HG03045 (cell line): ENCODE measurements around the gene DLGAP4.
"Not testable (repeated sequence)": the region's sequence is repeated elsewhere in the genome, so short reads cannot be mapped to it uniquely, and the experiment has no call there.

Source experiments
- ATAC-seq: cut with Tn5 transposase; IDR thresholded peaks from one replicate; pipeline ENCODE4 v1.9.1; 2021; ENCODE audit warnings: mild to moderate bottlenecking, moderate library complexity; ENCODE audit not compliant: unreplicated experiment

Gene DLGAP4

DNA sequence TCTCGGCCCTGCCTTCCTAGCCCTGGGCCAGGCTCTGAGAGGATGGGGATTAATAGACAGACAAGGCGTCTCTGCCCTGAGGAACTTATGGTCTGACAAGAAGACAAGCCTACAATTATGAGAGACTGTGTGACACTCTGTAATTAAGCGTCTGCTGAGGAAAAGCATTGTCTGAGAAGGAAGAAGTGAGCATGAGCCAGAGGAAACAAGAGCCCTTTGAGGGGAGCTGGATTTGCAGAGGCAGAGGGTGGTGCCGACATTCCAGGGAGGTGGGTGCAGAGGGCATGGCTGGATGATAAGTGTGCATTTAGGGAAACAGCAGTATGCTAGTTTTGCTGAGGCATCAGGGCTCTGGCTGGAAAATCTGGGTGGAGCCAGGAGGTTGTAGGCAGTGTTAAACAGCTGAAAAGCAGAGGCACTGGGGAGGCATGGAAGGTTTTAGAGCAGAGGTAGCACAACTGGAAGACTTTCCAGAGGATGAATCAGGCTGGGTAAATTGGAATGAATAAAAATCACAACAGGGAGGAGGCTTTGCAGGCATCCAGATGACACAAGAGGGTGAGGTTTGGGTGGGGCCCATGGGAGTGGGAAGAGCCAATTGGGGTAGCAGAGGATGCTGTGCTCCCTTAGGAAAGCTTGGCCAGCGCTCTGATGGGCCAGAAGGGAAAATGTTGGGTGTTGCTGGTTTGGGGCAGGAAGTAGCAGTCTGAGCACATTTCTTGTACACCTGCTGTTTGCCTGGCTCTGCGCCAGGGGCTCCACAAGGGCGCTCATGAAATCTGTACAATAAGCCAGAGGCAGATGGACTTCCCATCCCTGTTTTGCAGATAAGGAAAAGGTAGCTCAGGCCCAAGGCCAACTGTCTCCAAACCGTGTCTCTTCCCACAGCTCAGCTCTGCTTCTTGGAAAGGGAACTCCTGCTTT, 161.2 kb downstream of the DLGAP4 start:
- ATAC-seq: no peak

DNA sequence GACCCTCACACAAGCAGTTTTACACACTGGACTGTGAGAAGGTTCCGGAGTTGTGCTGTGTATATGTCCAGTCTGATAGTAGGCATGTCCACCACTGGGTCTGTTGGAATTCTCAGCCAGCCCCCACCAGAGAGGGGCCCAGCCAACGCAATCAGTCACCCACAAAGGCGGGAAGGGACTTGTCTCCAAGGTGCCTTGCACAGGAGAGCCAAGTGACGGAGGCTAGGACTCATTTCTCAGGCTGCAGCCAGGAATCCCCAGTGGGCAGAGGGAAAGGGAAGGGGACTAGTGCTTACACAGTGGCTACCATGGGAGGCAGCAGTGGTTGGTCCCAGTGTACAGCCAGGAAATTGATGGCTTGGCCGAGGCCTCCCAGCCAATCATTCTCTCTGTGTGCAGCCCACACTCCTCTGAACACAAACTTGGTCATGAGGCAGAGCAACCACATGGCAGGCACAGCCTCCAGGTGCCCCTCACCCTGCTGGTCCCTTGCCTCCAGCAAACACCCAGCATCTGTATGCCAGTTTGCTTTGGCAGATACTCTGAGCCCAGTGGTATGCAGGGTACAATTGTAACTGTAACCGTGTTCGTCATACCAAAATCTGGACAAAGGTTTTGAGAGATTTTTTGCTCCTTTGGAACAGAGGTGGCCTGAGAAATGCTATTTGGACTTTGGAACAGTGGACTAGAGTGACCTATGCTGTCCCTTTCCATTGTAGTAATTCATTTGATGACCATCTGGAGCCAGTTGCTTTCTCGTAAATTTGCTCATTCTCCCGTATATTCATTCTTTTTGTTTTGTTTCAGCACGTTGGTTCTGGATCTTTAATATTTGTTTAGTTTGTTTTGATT, 162.2 kb downstream of the DLGAP4 start:
- ATAC-seq: no peak

DNA sequence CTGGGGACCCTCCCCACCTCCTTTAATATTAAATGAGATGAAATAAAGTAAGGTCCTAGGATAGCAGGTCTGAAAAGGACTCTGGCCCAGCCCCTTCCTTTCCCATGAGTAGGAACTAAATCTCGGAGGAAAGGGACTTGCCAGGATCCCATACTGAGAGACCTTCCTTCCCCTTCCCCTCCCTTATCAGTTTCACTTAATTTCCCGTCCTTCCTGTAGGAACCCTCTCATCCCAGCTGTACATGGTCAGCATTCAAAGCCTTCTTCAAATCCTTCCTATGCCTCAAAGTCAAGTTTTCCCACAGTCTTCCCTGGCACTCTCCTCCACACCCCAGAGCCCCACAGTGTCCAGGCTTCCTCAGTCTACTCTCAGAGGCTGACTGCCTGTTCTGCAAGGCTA, 163.8 kb downstream of the DLGAP4 start:
- ATAC-seq: no peak

DNA sequence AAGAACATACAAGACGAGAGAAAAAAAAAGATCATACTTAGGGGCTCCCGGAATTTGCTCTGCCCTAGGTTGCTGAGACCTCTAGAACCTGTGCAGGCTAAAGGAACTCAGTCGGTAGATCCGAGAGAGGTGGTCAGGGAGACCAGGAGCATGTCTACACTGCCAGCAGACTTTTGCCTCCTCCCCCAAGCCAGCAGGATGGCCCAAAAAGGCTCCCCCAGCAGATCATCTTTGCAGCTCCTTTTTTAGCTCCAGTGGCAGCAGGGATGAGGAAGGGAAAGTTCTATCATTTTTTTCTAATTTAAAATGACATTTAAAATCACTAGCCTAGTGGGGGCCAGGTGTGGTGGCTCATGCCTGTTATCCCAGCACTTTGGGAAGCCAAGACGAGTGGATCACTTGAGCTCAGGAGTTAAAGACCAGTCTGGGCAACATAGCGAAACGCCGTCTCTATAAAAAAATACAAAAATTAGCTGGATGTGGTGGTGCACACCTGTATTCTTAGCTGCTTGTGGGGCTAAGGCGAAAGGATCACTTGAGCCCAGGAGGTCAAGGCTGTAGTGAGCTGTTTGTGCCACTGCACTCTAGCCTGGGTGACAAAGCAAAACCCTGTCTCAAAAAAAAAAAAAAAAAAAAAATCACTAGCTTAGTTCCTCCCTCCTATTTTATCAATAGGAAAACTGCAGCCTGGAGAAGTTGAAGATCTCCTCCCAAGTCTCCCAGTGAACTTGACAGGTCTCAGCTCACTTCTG, 165.9 kb downstream of the DLGAP4 start:
- no peak for ATAC-seq

DNA sequence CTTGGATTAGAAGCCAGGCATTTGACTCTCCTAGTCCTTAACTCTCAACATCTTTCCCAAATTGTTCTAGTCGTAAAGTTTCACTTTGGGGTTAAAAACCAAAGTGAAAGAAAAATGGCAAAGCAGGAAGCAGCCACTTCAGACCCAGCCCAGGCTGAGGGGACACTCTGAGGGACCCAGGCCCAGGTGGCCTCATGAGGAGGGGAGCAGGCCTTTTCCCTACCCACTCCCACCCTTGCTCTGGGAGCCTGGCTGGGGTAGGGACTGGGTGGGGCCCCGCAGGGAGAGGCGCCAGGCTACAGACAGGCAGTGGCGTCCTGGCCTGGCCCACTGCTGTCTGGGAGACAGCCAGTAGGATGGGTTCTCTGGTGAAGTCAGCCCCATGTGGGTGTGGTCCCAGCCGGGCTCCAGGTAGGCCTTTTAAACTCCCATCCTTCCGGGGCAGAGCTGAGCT, 166.5 kb downstream of the DLGAP4 start:
- no peak for ATAC-seq

DNA sequence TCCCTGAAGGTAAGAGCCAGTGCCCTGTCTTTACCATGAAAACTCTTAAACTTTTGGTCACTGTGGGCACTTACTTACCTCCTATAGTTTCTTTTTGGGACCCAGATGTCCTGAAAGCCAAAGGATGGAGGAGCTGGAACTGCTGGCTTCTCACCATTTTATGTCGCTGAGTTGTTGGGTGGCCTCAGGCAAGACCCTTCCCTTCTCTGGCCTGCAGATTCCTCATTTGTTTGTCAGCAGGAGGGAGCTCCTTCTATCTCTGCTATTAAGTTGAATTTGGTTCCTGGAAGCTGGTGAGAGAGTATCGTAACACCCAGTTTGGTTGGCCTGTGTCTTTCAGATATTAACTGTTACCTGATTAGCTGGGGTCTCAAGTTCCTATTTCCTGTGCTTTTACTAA, 167.0 kb downstream of the DLGAP4 start:
- ATAC-seq: no peak

DNA sequence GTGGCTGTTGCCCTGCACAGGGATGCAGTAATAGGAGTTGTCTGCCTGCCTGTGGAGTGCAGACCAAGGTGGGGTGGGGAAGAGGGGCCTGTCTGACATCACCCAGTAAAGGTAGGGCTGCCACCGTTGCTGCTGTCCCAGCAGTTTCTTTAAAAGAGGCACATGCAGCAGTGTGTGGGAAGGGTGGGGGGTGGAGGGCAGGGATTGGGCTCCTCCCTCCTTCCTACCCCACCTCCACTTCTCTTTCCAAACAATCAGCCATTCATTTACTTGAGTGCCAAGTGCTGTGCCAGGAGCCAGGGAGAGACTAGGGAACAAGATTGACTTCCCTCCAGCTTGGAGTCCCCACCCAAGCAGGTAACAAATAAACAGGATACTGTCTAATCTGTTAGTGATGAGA, 168.4 kb downstream of the DLGAP4 start:
- no peak for ATAC-seq

DNA sequence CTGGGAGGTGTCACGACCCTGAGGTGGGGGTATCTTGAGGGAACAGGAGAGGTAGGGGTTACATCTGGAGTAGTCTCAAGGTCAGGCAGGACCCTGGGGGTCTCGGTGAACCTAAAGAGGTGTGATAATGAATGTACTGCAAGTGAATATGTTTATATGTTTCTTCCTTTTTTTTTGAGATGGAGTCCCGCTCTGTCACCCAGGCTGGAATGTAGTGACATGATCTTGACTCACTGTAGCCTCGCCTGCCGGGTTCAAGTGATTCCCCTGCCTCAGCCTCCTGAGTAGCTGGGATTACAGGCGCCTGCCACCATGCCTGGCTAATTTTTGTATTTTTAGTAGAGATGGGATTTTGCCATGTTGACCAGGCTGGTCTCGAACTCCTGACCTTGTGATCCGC, 168.9 kb downstream of the DLGAP4 start:
- not testable (repeated sequence) for ATAC-seq

DNA sequence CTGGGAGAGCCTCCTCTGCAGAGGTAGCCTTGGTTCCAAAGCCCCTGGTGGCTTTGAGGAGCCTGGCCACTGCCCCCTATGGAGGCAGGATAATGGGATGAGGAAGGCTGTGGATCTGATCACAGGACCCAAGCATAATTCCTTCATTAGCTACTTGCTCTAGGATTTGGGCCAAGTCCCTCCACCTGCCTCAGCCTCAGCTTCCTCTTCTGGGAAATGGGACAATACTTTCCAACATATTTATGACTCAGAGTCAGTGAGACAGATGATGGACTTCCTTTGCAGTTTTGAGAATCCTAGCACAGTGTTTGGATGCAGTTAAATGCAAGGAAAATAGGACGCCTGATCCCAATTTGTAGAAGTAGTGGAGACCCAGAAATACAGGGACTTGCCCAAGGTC, 171.3 kb downstream of the DLGAP4 start:
- no peak for ATAC-seq

DNA sequence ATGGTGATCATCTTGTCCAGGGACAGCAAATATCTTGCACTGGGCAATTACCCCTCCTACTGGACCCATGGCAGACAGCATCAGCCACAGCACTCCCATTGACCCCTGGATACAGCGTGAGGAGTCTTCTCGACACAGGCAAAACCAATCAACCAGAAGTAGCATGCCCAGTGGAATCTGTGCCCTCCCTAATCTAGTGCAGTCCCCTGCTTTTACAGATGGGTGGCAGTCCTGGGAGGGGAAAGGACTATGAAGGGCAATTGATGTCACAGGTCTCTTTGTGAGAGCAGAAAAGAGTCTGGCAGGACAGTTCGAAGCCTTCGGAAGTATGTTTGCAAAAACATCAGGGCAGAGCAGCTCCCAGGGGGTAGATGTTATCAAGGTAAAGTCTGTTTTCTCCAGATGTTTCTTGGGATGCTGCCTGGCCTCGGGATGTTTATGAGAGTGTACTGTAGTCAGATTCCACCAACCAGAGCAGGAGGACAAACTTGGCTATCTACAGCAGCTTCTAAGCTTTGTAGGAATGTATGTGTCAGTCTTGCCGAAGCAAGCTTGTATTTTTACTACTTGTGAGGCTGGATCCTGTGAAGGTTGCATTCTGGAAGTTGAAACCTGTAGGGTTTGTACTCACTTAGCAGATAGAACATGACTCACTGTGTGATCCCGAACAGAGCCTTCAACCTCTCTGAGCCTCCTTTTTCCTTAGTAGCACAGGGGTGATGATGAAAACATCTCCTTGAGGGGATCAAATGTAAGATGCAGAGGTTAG, 172.2 kb downstream of the DLGAP4 start:
- ATAC-seq: no peak

DNA sequence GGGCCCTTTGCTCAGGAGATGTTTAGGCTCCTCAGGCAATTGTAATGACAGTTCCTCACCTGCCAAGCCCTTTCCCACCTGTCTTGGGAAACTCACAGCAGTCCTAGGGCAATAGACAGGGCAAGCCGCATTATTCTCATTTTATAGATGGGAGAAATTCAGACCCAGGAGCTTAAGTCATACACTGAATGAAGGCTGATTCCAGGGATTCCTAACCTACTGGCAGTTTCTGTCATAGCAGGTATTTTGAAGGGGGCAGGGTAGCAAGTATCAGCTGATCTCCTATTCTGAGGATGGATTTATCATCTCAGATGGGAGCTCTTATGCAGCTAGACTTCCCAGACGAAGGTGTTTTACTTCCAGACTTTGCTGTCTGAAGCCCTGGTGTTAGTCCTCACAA, 173.8 kb downstream of the DLGAP4 start:
- no peak for ATAC-seq

DNA sequence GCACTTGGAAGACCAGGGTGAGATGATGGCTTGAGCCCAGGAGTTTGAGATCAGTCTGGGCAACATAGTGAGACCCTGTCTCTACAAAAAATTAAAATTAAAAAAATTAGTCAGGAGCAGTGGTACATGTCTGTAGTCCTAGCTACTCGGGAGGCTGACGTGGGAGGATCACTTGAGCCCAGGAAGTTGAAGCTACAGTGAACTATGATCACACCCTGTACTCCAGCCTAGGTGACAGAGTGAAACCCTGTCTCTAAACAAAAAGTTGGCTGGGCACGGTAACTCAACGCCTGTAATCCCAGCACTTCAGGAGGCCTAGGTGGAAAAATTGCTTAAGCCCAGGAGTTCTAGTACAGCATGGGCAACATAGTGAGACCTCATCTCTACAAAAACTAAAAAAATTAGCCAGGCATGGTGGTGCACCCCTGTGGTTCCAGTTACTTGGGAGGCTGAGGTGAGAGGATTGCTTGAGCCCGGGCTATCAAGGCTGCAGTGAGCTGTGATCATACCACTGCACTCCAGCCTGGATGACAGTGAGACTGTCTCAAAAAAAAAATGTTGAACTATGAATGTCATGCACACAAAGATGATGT, 174.4 kb downstream of the DLGAP4 start:
- ATAC-seq: no peak

DNA sequence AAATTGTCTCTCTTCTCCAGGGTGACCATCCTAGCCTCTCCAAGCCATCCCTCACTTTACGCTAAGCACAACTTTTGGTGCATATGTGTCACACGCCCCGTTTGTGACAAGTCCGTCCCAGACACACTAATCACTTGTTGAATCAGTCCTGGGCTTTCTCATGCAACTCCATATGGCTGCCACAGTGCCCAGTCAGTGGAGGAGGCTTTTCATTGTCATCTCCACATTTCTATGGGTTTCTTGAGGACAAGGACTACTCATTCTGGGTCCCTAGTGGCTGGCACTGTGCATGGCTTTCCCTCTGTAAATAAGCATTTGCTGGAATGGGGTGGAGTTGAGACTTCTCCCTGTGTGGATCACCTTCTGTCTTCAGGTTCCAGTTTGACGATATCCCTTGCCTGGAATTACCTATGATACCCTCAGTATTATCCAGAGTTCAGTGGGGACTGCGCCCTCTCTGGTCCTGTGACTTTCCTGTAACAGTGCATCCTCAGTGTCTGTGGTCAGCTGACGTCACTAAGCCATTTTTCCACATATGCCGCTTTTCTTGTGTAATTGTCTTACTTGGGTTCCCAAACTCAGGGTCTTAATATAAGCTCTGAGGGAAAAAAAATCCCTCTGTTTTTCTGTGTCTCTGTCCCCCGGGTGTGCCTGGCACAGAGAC, 175.4 kb downstream of the DLGAP4 start:
- no peak for ATAC-seq

DNA sequence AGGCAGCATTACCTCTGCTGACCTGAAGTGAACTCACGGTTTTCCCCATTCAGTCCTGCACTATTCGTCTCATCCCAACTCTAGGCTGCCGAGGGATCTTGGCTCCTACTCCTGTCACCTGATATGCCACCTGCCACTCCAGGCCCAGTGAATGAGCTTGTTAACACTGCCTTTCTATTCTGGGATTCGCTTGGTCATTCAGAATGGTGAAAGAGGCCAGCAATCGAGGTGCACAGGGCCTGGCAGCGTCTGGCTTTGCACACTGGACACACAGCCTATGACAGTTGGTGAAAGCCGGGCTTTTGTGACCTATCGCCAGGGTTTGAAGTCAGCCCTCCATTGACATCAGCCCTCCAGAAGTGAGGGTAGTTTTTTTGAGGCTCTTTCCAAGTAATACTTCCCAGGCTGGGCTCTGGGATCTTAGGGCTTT, 175.9 kb downstream of the DLGAP4 start:
- ATAC-seq: no peak

DNA sequence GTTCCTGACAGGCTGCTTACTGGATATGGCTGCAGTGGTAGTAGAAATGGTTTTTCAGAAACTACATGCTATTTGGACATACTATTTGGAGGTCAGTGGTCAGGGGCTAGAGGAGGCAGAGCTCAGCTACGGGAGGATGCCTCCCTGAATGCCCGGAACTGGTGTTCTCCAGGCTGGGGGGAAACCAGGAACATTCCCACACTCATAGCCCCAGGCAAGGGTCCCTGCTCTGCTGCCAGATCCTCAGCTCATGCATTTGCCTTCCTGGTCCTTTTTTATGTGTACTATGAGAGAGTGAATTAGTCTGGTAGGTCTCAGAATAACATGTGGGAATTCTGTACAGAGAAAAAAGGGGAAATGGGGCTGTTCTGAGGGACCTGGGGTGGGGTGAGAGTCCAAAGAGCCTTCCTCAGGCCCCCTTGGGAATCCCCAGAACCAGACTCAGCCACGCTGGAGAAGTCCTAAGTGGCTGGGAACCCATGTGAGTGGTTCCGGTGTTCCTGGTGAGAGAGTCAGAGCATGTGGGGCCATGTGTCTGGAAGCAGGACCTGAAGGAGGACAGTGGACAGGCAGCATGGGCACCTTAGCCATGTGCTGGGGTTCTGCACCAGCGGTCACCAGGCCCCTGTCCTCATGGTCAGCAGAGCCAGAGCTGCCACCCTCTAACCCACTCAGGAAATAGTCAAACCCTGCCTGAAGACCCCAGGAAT, 177.2 kb downstream of the DLGAP4 start:
- ATAC-seq: no peak

DNA sequence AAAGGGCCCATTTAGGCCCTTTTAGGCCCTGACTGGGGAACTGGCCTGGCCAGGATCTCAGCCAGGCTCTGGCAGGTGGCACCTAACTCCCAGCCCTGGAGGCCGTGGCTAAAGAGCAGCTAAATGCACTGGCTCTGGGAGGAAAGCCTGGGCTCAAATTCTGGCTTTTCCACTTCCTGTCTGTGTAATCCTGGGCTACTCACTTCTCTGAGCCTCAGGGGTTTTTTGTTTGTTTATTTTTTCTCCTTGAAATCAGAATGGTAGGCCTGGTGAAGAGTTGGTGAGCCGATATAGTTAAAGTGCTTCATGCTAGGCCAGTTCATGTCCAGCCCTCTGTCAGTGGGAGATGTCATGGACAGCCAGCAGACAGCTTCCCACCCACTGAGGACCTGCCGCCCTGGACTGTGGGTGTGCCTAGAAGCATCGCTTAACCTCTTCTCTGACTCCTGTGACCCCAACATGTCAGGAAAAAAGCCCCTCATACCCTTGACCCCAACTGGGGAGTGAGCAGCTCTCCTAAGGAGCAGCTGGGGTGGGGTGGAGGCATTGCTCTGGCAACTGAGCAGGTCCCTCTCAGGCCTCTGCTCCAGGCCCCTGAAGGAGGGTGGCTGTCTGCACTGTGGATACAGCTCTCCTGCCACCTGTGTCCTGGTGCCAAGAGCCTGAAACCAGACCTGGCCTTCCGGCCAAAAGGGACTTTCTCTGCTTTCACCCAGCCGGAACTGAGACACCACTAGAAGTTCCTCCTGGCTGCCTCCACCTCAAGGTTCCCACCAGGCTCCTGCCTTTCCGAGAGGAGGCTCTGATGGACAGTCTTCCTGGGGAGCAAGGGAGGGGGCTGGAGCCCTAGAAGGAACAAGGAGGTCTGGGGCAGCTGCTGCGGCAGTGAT, 178.0 kb downstream of the DLGAP4 start:
- no peak for ATAC-seq

DNA sequence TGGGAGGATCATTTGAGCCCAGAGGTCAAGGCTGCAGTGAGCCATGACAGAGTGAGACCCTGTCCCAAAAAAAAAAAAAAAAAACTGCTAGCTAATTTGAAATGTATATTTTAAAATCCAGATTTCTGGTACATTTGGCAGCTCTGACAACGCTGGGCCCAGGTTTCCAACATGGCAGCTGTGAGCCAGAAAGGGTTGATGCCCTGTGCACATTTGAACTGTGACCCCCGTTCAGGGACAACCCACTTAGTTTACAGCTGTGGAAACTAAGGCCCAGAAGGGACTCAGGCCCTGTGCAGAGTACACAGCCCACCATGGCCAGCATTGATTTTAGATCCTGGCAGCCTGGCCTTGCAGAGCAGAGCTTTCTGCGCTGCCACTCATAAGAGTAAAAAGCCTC, 179.1 kb downstream of the DLGAP4 start:
- no peak for ATAC-seq

DNA sequence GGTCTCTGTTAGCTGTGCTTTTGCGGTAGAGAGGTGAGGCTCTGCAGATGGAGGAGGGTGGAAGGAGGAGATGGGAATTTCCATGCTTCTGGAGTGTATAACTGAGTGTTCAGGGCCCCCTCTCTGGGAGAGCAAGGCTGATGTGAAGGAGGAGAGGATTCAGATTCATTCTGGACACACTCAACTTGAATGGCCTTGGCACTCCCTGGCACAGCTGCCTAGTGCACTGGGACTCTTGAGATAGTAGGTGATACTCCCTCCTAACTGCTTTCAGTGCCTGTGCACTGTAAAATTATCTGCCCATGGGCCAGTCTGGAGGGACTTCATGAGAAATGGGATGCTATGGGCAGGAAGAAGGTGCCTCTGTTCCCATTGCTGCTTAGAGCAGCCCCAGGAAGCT, 180.9 kb downstream of the DLGAP4 start:
- ATAC-seq: no peak
